Tibial artery (tissue), 4 donors: ENCODE results near the gene ACO2.

Experiments used
- DNase-seq, 2 donors: peaks; one replicate each; pipeline ENCODE4 v3.0.0-alpha.2; 2019
- H3K27ac ChIP-seq, 2 donors: fragments of 200-600 bp; sonication (generic) in 1 of 2; 1 replicate in 1 of 2; 2 replicates in 1 of 2; pipeline ENCODE4 v1.5.1; 2018 to 2019; ENCODE audit warnings: mild to moderate bottlenecking in 1 of 2
- H3K27me3 ChIP-seq, 2 donors: fragments of 200-600 bp; sonication (generic) in 1 of 2; one replicate each; pipeline versions ENCODE4 v1.5.1 to v1.6.0; 2016 to 2019
- H3K36me3 ChIP-seq, 3 donors: fragments of 200-600 bp; sonication (generic) in 2 of 3; one replicate each; pipeline ENCODE4 v1.5.1; 2016 to 2019; ENCODE audit warnings: mild to moderate bottlenecking in 2 of 3
- H3K4me1 ChIP-seq, 4 donors: fragments of 200-600 bp; sonication (generic) in 2 of 4; 1 replicate in 3 of 4; 2 replicates in 1 of 4; pipeline ENCODE4 v1.5.1; 2016 to 2019
- H3K4me3 ChIP-seq, 2 donors: fragments of 200-600 bp; sonication (generic) in 1 of 2; 1 replicate in 1 of 2; 2 replicates in 1 of 2; pipeline ENCODE4 v1.5.1; 2018 to 2019; ENCODE audit warnings: mild to moderate bottlenecking in 2 of 2
- H3K9me3 ChIP-seq, 3 donors: fragments of 200-600 bp; sonication (generic) in 1 of 3; one replicate each; pipeline ENCODE4 v1.5.1; 2016 to 2019
- intact Hi-C: fragments of 100-400 bp; cut with DNase I; formaldehyde crosslinking; loops from one replicate; pipeline ENCODE4 v1.15.0; 2023; ENCODE audit warnings: low total_unique reads
- TF ChIP-seq, protein P1 (sequence below), 2 experiments: fragments of 200-600 bp in 1 of 2; fragments of 450-650 bp in 1 of 2; IDR thresholded peaks; one replicate each; pipeline ENCODE4 v1.5.1; 2017 to 2019; ENCODE audit warnings: antibody characterized with exemption in 2 of 2, mild to moderate bottlenecking in 1 of 2, moderate library complexity in 1 of 2

The ACO2 gene

DNA sequence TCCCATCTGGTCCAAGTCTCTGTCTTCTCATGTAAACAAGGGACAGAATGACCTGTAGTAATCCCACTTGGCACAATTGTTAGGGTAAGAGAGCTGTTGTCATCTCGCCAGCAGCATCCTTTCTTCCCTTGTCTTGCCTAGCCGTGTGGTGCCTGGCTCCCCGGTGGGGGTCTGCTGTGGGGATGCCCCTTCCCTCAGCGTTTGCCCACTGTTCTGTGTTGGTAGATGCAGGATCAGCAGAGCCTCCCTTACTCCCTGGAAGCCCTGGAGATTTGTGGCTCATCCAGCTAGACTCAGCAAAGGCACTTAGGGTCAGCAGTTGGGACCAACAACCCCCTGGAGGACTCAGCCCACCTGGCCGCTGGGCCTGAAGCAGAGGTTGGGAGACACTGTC, 13.0 kb downstream of the ACO2 start:
- TF ChIP-seq, protein P1, sequence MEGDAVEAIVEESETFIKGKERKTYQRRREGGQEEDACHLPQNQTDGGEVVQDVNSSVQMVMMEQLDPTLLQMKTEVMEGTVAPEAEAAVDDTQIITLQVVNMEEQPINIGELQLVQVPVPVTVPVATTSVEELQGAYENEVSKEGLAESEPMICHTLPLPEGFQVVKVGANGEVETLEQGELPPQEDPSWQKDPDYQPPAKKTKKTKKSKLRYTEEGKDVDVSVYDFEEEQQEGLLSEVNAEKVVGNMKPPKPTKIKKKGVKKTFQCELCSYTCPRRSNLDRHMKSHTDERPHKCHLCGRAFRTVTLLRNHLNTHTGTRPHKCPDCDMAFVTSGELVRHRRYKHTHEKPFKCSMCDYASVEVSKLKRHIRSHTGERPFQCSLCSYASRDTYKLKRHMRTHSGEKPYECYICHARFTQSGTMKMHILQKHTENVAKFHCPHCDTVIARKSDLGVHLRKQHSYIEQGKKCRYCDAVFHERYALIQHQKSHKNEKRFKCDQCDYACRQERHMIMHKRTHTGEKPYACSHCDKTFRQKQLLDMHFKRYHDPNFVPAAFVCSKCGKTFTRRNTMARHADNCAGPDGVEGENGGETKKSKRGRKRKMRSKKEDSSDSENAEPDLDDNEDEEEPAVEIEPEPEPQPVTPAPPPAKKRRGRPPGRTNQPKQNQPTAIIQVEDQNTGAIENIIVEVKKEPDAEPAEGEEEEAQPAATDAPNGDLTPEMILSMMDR (IDR thresholded peaks at IDR 0.05): no peak
- intact Hi-C loops: loop anchor here (5.0 to 10.0 kb wide), 2 partner anchors 35 to 1963 kb away; partner anchors contain the start of gene TOB2
- peaks cover 0 to 6% (median 0%) of the 10 kb centered on the region in 3 donors for H3K36me3 ChIP-seq
- H3K27me3 ChIP-seq: no peaks in the 10 kb centered on the region
- peaks cover 0 to 71% (median 51%) of the 10 kb centered on the region in 4 donors for H3K4me1 ChIP-seq
- no peak overlapping the region for H3K4me3 ChIP-seq
- H3K27ac ChIP-seq: peak overlapping the region; percentile 89
- H3K9me3 ChIP-seq: no peaks in the 10 kb centered on the region
- DNase-seq: no peak

DNA sequence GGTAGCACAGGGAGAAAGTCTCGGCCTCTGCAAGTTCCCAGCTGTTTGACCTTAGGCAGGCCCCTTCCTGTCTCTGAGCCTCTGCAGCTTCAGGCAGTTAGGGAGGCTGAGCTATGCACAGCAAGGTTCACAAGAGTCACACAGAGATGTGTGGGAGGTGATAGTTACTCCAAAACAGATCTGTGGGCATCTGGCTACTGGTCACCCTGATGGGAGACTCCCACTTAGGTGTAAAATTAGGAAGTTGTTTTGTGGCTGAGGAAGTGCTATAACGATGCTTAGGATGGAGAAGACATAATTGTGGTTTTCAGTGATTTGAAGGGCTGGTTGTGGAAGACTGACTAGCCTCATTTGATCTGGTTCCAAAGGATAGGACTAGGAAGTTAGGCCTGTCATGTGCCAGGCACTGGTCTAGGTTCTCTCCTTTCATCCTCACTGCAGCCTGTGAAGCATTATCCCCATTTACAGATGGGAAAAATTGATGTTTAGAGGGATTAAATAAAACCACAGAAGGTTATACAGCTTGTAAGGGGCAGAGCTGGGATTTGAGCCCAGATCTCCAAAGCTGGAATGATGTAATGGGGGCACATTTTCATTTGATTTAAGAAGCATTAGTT, 13.5 kb downstream of the ACO2 start:
- H3K4me1 ChIP-seq: peaks cover 0 to 74% (median 54%) of the 10 kb centered on the region in 4 donors
- intact Hi-C loops: loop anchor here (5.0 to 10.0 kb wide), 2 partner anchors 35 to 1962 kb away; partner anchors contain the start of gene TOB2

DNA sequence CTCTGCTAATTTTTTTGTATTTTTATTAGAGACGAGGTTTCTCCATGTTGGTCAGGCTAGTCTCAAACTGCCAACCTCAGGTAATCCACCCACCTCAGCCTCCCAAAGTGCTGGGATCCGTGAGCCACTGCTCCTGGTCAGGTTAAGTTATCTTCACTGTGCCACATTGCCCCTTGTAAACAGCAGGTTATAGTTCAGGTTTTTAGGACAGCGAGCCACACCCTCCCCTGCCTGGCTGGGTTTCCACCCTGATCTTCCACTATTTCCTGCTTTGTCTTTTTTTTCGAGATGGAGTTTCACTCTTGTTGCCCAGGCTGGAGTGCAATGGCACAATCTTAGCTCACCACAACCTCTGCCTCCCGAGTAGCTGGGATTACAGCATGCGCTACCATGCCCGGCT, 16.1 kb downstream of the ACO2 start:
- TF ChIP-seq, protein P1 (IDR thresholded peaks at IDR 0.05): no peak
- H3K9me3 ChIP-seq: no peaks in the 10 kb centered on the region
- H3K36me3 ChIP-seq: no peaks in the 10 kb centered on the region
- peak overlapping the region in 1 of 2 donors; percentile 89 for H3K27ac ChIP-seq
- no peak for DNase-seq
- peaks cover 0 to 77% (median 50%) of the 10 kb centered on the region in 4 donors for H3K4me1 ChIP-seq
- no peak overlapping the region for H3K4me3 ChIP-seq
- H3K27me3 ChIP-seq: no peaks in the 10 kb centered on the region
- intact Hi-C loops: loop anchor here (10.0 kb wide), 1 partner anchor 1960 kb away; no protein-coding TSS in a partner anchor

More for the DNA sequence above, 13.5 kb downstream of the ACO2 start:
- H3K4me3 ChIP-seq: no peak overlapping the region
- H3K9me3 ChIP-seq: no peaks in the 10 kb centered on the region
- TF ChIP-seq, protein P1 (IDR thresholded peaks at IDR 0.05): no peak
- peaks cover 0 to 6% (median 0%) of the 10 kb centered on the region in 3 donors for H3K36me3 ChIP-seq
- no peaks in the 10 kb centered on the region for H3K27me3 ChIP-seq
- H3K27ac ChIP-seq: peak overlapping the region; percentile 89
- no peak for DNase-seq

DNA sequence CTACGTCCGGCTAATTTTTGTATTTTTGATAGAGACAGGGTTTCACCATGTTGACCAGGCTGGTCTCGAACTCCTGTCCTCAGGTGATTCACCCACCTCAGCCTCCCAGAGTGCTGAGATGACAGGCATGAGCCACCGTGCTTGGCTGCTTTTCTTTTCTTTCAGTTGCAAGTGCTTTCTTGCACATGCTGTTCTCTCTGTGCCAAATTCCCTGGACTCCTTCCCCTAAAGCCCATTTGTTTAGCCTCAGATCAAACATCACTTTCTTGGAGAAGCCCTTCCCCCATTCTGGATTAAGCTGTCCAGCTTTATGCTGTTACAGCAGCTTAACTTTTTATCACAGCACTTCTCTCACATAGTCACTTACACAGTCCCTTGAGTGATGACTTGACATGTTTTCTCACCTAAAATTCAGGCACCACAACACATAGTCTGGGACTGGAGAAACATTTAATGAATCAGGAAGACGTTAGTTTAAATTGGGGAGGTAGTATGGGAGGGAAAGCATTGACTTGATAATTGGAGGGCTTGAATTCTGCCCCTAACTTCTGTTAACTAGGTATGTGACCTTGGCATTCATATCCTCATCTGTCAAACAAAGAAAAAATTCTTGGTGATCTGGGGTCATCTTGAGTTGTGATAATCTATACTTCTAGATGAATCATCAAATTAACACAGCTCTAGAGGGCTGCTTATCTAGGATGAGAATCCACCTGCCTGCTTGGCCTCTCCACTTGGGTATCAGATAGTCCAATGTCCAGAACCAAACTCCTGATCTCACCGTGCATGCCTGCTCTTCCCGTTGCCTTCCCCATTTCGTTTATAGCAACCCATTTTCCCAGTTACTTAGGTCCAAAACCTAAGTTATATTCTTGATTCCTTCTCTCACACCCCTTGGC, 18.4 kb downstream of the ACO2 start:
- no peaks in the 10 kb centered on the region for H3K36me3 ChIP-seq
- TF ChIP-seq, protein P1 (IDR thresholded peaks at IDR 0.05): no peak
- H3K27ac ChIP-seq: peak overlapping the region; percentile 14 to 50
- no peak overlapping the region for H3K4me3 ChIP-seq
- intact Hi-C loops: loop anchor here (10.0 kb wide), 1 partner anchor 1958 kb away; no protein-coding TSS in a partner anchor
- no peaks in the 10 kb centered on the region for H3K9me3 ChIP-seq
- H3K27me3 ChIP-seq: no peaks in the 10 kb centered on the region
- H3K4me1 ChIP-seq: peaks cover 0 to 77% (median 41%) of the 10 kb centered on the region in 4 donors
- DNase-seq: no peak

DNA sequence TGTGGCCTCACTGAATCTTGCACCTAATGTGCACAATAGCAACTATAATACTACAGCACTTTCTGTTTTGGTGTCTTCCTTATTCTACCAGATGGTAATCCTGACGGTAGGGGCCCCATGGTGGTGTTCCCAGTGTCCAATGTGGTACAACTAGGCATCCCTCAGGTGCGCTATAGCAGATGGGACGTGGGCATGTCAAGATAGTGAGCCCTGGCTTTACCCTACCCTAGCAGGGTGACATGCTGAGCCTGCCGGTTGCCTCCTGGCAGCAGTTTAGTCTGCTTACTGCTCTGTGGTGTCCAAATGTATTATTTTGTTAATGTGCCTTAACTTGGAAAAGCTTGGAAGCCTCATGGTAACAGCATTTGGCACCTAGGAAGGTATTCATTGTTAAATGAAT, 19.2 kb downstream of the ACO2 start:
- Histone ChIP-seq H3K36me3 (no peaks in the 10 kb centered on the region), H3K4me3 (no peak overlapping the region), H3K9me3 (no peaks in the 10 kb centered on the region), H3K4me1 (peaks cover 0 to 71% (median 36%) of the 10 kb centered on the region in 4 donors), H3K27me3 (no peaks in the 10 kb centered on the region), H3K27ac (peak overlapping the region; percentile 11 to 14)
- no peak for DNase-seq
- TF ChIP-seq, protein P1 (IDR thresholded peaks at IDR 0.05): no peak
- intact Hi-C loops: loop anchor here (10.0 kb wide), 1 partner anchor 1957 kb away; no protein-coding TSS in a partner anchor
